ENCODE data around the gene AHR. TPM values are rescaled to one million over a fixed set of nuclear protein-coding genes. Genes with fewer than 3 reads are reported as not detected.

The AHR gene
- total and polyA plus RNA-seq, 2 experiments from 2014 or later = 10.6 to 69.8 TPM

DNA sequence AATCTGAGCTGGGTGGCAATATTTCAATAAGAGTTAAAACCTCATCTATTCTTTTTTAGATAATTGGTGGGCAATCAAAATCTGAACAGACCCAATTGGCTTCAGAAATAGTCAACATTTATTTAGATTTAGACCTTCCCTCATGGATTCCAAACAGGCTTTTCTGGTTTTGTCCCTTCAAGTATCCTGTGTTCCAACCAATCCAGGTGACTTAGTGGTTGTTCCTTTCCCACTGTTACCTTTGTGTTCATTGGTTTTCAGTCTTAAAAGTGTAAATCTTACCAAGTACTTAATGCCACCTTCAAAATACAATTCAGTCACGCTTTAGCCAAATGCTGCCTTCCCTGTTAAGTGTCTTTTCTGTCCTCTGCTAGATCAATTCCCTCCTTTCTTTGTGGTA is 85.9 kb downstream of the AHR start:
- Histone ChIP-seq H3K4me1 (ENCODE audit: insufficient read depth) (no peaks in the 10 kb centered on the region), H4K20me1 (ENCODE audit: insufficient read depth, poor library complexity, severe bottlenecking) (no peaks in the 10 kb centered on the region), H3K27ac (no peak overlapping the region), H3K4me3 (no peak overlapping the region), H2AFZ (no peak overlapping the region), H3K36me3 (replicated peaks; ENCODE audit: insufficient read depth, low read depth) (no peaks in the 10 kb centered on the region), H3K4me2 (no peak overlapping the region), H3K27me3 (no peaks in the 10 kb centered on the region), H3K9me3 (ENCODE audit: low read depth) (no peaks in the 10 kb centered on the region), H3K79me2 (no peaks in the 10 kb centered on the region), H3K9me2 (replicated peaks; ENCODE audit: insufficient read depth) (no peaks in the 10 kb centered on the region)
- DNase-seq (ENCODE audit: low spot score) = no peak
- TF ChIP-seq CTCF (IDR thresholded peaks at IDR 0.05; ENCODE audit: poor library complexity) (no peak), EZH2phosphoT487 (IDR thresholded peaks at IDR 0.05; ENCODE audit: low read depth, severe bottlenecking, unreplicated experiment) (no peak), EZH2 (IDR thresholded peaks at IDR 0.05; ENCODE audit: borderline replicate concordance) (no peak)
- 77% methylated on average over 1 of the region's 1 CpG for WGBS (ENCODE audit: low lambda C conversion rate, missing lambda C conversion rate)

- DNase-seq (ENCODE audit: low spot score) = no peak
- Histone ChIP-seq H3K79me2 (no peaks in the 10 kb centered on the region), H2AFZ (no peak overlapping the region), H3K9me3 (ENCODE audit: low read depth) (no peaks in the 10 kb centered on the region), H3K36me3 (replicated peaks; ENCODE audit: insufficient read depth, low read depth) (no peaks in the 10 kb centered on the region), H4K20me1 (ENCODE audit: insufficient read depth, poor library complexity, severe bottlenecking) (no peaks in the 10 kb centered on the region), H3K27ac (no peak overlapping the region), H3K9me2 (replicated peaks; ENCODE audit: insufficient read depth) (no peaks in the 10 kb centered on the region), H3K4me1 (ENCODE audit: insufficient read depth) (no peaks in the 10 kb centered on the region), H3K4me2 (no peak overlapping the region), H3K4me3 (no peak overlapping the region), H3K27me3 (no peaks in the 10 kb centered on the region)
- TF ChIP-seq CTCF (IDR thresholded peaks at IDR 0.05; ENCODE audit: poor library complexity) = no peak
- no peak for TF ChIP-seq EZH2 (IDR thresholded peaks at IDR 0.05; ENCODE audit: borderline replicate concordance)
- no peak for TF ChIP-seq EZH2phosphoT487 (IDR thresholded peaks at IDR 0.05; ENCODE audit: low read depth, severe bottlenecking, unreplicated experiment)
These were observed 87.2 kb downstream of the AHR start for GRCh38 chr7:17385612-17386011.

DNA sequence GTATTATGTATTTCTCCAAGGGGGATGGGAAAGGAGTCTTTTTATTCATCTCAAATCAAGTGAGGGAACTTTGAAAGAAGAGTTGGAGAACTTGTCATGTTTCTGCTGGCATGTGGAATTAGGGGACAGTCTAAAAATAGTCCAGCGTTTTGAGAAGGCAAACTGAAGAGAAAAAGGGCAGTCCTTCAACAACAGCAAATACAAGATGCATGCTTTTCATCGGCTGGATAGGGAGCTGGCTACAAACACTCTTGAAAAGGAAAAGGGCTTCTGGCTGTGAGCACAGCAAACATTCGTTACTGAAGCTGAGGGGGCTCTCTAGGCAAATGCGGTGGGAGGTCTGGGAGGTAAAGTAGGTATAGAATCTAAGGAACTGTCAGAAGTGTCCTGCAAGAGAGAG is 91.9 kb downstream of the AHR start:
- Histone ChIP-seq H3K27ac (no peak overlapping the region), H3K36me3 (replicated peaks; ENCODE audit: insufficient read depth, low read depth) (no peaks in the 10 kb centered on the region), H3K79me2 (no peaks in the 10 kb centered on the region), H3K4me3 (no peak overlapping the region), H3K4me2 (no peak overlapping the region), H3K4me1 (ENCODE audit: insufficient read depth) (no peaks in the 10 kb centered on the region), H3K27me3 (no peaks in the 10 kb centered on the region), H3K9me3 (ENCODE audit: low read depth) (no peaks in the 10 kb centered on the region), H2AFZ (no peak overlapping the region), H4K20me1 (ENCODE audit: insufficient read depth, poor library complexity, severe bottlenecking) (no peaks in the 10 kb centered on the region), H3K9me2 (replicated peaks; ENCODE audit: insufficient read depth) (no peaks in the 10 kb centered on the region)
- 67% methylated on average over 4 of the region's 4 CpGs for WGBS (ENCODE audit: low lambda C conversion rate, missing lambda C conversion rate)
- no peak for DNase-seq (ENCODE audit: low spot score)
- no peak for TF ChIP-seq EZH2 (IDR thresholded peaks at IDR 0.05; ENCODE audit: borderline replicate concordance)

- no peaks in the 10 kb centered on the region for H3K9me2 ChIP-seq (replicated peaks; ENCODE audit: insufficient read depth)
- no peaks in the 10 kb centered on the region for H4K20me1 ChIP-seq (ENCODE audit: insufficient read depth, poor library complexity, severe bottlenecking)
- DNase-seq (ENCODE audit: low spot score) = no peak
- no peak overlapping the region for H2AFZ ChIP-seq
- no peak overlapping the region for H3K4me2 ChIP-seq
- H3K27me3 ChIP-seq = no peaks in the 10 kb centered on the region
- WGBS (ENCODE audit: low lambda C conversion rate, missing lambda C conversion rate) = 73% methylated on average over 2 of the region's 2 CpGs
- TF ChIP-seq EZH2 (IDR thresholded peaks at IDR 0.05; ENCODE audit: borderline replicate concordance) = no peak
- no peak for TF ChIP-seq CTCF (IDR thresholded peaks at IDR 0.05; ENCODE audit: poor library complexity)
- TF ChIP-seq EZH2phosphoT487 (IDR thresholded peaks at IDR 0.05; ENCODE audit: low read depth, severe bottlenecking, unreplicated experiment) = no peak
- no peaks in the 10 kb centered on the region for H3K36me3 ChIP-seq (replicated peaks; ENCODE audit: insufficient read depth, low read depth)
- no peak overlapping the region for H3K4me3 ChIP-seq
- no peak overlapping the region for H3K27ac ChIP-seq
- H3K4me1 ChIP-seq (ENCODE audit: insufficient read depth) = no peaks in the 10 kb centered on the region
- no peaks in the 10 kb centered on the region for H3K9me3 ChIP-seq (ENCODE audit: low read depth)
- H3K79me2 ChIP-seq = no peaks in the 10 kb centered on the region
These were observed 92.9 kb downstream of the AHR start for GRCh38 chr7:17391366-17391765.
